Measurements from ENCODE around the gene CEBPZOS.

CEBPZOS gene

DNA sequence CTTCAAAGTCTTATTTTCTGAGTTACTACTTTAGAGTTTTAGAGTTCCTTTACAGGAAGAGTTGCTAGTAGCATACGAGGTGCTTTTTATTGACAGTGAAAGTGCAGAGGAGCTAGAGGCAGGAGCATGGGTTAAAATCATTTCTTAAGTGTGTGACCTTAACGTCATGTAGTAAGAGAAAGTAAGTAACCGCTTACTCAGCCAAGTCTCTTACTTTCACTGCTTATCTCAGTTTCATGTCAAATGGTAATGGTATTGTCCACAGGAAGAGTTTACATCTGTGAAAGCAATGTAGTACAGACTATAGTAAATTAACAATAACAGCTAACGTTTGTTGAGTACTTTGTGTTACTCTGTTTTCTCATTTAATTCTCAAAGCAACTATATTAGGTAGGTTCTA is 47.7 kb downstream of the CEBPZOS start:
- no peak for DNase-seq

DNA sequence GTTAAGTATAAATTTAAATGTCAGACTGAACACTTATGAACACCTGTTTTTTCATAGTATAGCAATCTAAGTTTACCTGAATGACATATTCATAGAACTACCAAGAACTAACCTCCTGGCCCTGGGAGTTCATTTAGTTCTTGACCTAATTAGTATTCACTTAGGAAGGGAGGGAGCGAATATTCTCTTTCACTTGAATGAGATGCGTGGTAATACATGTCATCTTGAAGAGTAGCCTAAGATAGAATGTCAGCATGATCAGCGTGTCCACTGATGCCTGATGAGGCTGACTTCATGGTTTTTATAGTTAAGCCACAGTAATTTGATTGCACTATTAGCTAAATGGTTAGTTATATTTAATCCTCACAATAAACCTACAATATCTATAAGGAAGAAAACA is 48.5 kb downstream of the CEBPZOS start:
- DNase-seq: no peak

DNA sequence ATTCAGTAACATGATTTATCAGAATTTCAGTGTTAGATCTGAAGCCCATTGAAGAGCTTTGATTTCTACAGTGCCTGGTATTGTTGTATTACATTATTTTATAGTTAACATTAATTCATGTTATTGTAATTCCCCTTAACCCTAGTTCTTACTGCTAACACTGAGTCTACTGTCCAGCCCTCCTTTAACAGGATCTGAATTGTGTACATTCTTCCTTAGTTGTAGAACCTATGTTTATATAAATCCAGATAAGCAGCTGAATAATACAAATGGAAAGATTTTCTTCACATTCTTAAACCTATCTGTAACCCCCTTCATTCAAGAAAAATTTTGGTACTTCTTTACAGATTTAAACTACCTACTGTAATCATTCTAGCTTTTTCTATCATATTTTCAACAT is 49.9 kb downstream of the CEBPZOS start:
- no peak for DNase-seq

DNA sequence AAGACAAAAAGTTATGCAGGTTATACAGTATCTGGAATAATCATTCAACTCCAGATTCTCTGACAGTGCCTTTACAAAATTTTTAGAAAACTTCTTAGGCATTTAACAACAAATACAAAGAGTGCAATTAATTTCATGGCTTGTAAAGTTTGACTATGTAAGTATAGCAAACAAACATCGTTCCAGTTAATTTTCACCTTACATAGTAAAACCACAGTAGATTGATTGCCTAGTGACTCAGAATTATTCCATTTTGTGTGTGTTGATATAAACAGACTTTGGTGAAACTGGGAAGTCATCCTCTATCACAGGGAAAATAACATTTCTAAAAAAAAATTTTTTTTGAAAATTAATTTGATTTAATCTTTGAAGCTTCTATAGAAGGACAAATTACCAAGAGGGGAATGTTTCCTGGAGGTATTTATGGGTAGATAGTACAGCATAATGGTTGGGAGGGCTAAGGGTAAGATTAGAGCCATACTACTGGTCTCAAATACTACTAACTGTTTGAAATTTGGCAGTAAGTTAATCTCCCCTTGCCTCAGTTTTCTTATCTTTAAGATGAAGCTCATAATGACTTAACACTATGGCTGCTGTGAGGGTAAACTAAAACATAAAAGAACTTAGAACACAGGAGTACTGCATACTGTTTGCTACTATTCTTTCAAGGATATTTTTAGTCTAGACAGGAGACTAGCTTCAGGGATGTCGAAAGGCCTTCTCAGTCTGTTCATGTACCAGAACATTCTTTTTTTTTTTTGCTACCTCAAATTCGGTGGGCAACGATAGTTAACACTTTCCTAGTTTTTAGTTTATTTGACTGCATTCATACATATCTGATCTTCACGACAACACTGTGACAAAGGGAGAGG is 54.8 kb downstream of the CEBPZOS start:
- no peak for DNase-seq
